ENCODE results near the gene LARP7. TPM values are rescaled to one million over a fixed set of nuclear protein-coding genes. Genes with fewer than 3 reads are reported as not detected.

LARP7 gene
- total RNA-seq, 1 experiment from 2014 or later: 39.5 TPM

DNA sequence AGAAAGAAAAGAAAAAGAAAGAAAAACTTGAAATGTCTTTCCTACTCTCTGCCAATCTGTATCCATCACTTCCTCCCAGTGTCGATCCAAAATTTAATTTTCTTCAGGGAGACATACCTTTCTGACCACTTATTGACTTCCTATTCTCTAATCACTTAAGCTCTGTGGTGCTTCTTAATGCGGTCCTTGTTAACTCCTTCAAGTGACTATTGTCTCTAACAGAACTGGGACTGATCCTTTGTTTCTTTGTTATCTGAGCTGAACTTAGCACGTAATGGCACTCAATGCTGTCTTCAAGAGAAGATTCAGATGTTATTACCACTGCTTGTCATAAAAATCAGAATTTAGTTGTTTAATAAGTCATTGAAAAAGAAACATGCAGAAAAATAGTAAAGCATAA, 31.2 kb downstream of the LARP7 start:
- H3K36me3 ChIP-seq (ENCODE audit: control insufficient read depth in 1 of 2, insufficient read depth in 2 of 2, low read length in 2 of 2): no peaks in the 10 kb centered on the region
- no TSS peak for BruUV-seq (replicated peaks)
- no peaks in the 10 kb centered on the region for H4K20me1 ChIP-seq (ENCODE audit: insufficient read depth)
- no peak overlapping the region for H3K9ac ChIP-seq (ENCODE audit: low read length)
- no peak for DNase-seq (ENCODE audit: low read depth, low spot score)
- no peak for TF ChIP-seq ZNF274 (IDR thresholded peaks at IDR 0.05; ENCODE audit: low read depth, low read length)
- no peak for TF ChIP-seq SP1 (IDR thresholded peaks at IDR 0.05; ENCODE audit: low read depth)
- TF ChIP-seq SRF (IDR thresholded peaks at IDR 0.05; ENCODE audit: low read depth): no peak
- TF ChIP-seq YY1 (IDR thresholded peaks at IDR 0.05; ENCODE audit: extremely low read depth, insufficient replicate concordance, low read depth, low read length): no peak
- TF ChIP-seq, protein P1, sequence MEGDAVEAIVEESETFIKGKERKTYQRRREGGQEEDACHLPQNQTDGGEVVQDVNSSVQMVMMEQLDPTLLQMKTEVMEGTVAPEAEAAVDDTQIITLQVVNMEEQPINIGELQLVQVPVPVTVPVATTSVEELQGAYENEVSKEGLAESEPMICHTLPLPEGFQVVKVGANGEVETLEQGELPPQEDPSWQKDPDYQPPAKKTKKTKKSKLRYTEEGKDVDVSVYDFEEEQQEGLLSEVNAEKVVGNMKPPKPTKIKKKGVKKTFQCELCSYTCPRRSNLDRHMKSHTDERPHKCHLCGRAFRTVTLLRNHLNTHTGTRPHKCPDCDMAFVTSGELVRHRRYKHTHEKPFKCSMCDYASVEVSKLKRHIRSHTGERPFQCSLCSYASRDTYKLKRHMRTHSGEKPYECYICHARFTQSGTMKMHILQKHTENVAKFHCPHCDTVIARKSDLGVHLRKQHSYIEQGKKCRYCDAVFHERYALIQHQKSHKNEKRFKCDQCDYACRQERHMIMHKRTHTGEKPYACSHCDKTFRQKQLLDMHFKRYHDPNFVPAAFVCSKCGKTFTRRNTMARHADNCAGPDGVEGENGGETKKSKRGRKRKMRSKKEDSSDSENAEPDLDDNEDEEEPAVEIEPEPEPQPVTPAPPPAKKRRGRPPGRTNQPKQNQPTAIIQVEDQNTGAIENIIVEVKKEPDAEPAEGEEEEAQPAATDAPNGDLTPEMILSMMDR (IDR thresholded peaks at IDR 0.05 in 2 of 3, conservative IDR thresholded peaks at IDR 0.05 in 1 of 3; ENCODE audit: borderline replicate concordance in 1 of 3, insufficient read depth in 1 of 3, low read depth in 2 of 3, low read length in 2 of 3): no peak
- no peak for TF ChIP-seq FOSL1 (IDR thresholded peaks at IDR 0.05; ENCODE audit: low read depth)
- TF ChIP-seq, protein P2, sequence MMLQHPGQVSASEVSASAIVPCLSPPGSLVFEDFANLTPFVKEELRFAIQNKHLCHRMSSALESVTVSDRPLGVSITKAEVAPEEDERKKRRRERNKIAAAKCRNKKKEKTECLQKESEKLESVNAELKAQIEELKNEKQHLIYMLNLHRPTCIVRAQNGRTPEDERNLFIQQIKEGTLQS (IDR thresholded peaks at IDR 0.05): no peak
- no peak for TF ChIP-seq ELF1 (IDR thresholded peaks at IDR 0.05; ENCODE audit: borderline replicate concordance, low read depth)
- H3K4me3 ChIP-seq (replicated peaks in 1 of 2; ENCODE audit: low read depth in 1 of 2, low read length in 2 of 2): no peak overlapping the region
- intact Hi-C loops (cut with micrococcal nuclease): no loop called here
- no peak overlapping the region for H3K27ac ChIP-seq (ENCODE audit: low read depth, low read length)
- POLR2A ChIA-PET: no interaction called here
- H2AFZ ChIP-seq (ENCODE audit: low read depth, low read length, poor library complexity, severe bottlenecking): no peak overlapping the region
- no peaks in the 10 kb centered on the region for H3K9me3 ChIP-seq (ENCODE audit: control insufficient read depth in 1 of 2, insufficient read depth in 1 of 2, low read depth in 1 of 2, low read length in 2 of 2)
- no peak overlapping the region for H3K4me2 ChIP-seq (ENCODE audit: low read length)
- RAD21 ChIA-PET (ENCODE audit: low non-redundant PET in 1 of 2, low total read pairs in 2 of 2, uncharacterized antibody in 2 of 2, unreplicated experiment in 2 of 2): no interaction called here
- H3K27me3 ChIP-seq (ENCODE audit: insufficient read depth, low read length): no peaks in the 10 kb centered on the region
- no peaks in the 10 kb centered on the region for H3K9me2 ChIP-seq (ENCODE audit: insufficient read depth)
- ATAC-seq: no peak
- no peaks in the 10 kb centered on the region for H3K4me1 ChIP-seq (ENCODE audit: control insufficient read depth in 1 of 2, insufficient read depth in 2 of 2, low read length in 2 of 2)
- CTCF ChIA-PET: no interaction called here
- H3K79me2 ChIP-seq (ENCODE audit: insufficient read depth, low read length): no peaks in the 10 kb centered on the region

DNA sequence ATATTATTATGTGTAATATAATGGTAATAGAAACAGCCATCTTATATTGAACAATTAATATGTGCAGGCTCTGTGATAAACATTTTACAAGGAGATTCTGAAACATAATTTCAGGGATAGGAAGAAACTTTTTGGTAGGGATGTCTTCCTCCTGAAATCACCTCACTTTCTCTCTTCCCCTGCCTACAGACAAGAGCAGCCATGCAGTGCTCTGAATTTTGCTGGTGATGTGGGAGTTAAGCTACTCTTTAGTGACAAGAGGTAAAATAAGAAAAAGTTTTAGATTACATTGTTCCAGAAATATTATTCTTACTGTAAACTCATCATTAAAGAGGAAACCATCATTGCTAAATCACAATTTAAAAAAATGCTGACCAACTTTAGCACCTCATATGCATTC, 36.1 kb downstream of the LARP7 start:
- intact Hi-C loops (cut with micrococcal nuclease): no loop called here
- TF ChIP-seq, protein P2 (IDR thresholded peaks at IDR 0.05): no peak
- TF ChIP-seq, protein P3, sequence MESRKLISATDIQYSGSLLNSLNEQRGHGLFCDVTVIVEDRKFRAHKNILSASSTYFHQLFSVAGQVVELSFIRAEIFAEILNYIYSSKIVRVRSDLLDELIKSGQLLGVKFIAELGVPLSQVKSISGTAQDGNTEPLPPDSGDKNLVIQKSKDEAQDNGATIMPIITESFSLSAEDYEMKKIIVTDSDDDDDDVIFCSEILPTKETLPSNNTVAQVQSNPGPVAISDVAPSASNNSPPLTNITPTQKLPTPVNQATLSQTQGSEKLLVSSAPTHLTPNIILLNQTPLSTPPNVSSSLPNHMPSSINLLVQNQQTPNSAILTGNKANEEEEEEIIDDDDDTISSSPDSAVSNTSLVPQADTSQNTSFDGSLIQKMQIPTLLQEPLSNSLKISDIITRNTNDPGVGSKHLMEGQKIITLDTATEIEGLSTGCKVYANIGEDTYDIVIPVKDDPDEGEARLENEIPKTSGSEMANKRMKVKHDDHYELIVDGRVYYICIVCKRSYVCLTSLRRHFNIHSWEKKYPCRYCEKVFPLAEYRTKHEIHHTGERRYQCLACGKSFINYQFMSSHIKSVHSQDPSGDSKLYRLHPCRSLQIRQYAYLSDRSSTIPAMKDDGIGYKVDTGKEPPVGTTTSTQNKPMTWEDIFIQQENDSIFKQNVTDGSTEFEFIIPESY (IDR thresholded peaks at IDR 0.05; ENCODE audit: extremely low read depth, insufficient replicate concordance, low read length): no peak
- TF ChIP-seq ZFX (IDR thresholded peaks at IDR 0.05): no peak
- no peak for TF ChIP-seq YY1 (IDR thresholded peaks at IDR 0.05; ENCODE audit: extremely low read depth, insufficient replicate concordance, low read depth, low read length)
- no peak for TF ChIP-seq EZH2 (IDR thresholded peaks at IDR 0.05)
- TF ChIP-seq SRF (IDR thresholded peaks at IDR 0.05; ENCODE audit: low read depth): no peak
- TF ChIP-seq ELF1 (IDR thresholded peaks at IDR 0.05; ENCODE audit: borderline replicate concordance, low read depth): no peak
- TF ChIP-seq JUND (IDR thresholded peaks at IDR 0.05): no peak
- TF ChIP-seq CBX3 (IDR thresholded peaks at IDR 0.05; ENCODE audit: low read depth): no peak
- TF ChIP-seq, protein P1 (IDR thresholded peaks at IDR 0.05 in 2 of 3, conservative IDR thresholded peaks at IDR 0.05 in 1 of 3; ENCODE audit: borderline replicate concordance in 1 of 3, insufficient read depth in 1 of 3, low read depth in 2 of 3, low read length in 2 of 3): no peak

More for the DNA sequence above, 36.1 kb downstream of the LARP7 start:
- Histone ChIP-seq H2AFZ (ENCODE audit: low read depth, low read length, poor library complexity, severe bottlenecking) (no peak overlapping the region), H3K4me1 (ENCODE audit: control insufficient read depth in 1 of 2, insufficient read depth in 2 of 2, low read length in 2 of 2) (no peaks in the 10 kb centered on the region), H3K36me3 (ENCODE audit: control insufficient read depth in 1 of 2, insufficient read depth in 2 of 2, low read length in 2 of 2) (no peaks in the 10 kb centered on the region), H3K79me2 (ENCODE audit: insufficient read depth, low read length) (no peaks in the 10 kb centered on the region), H3K4me2 (ENCODE audit: low read length) (no peak overlapping the region), H3K9ac (ENCODE audit: low read length) (no peak overlapping the region), H3K4me3 (replicated peaks in 1 of 2; ENCODE audit: low read depth in 1 of 2, low read length in 2 of 2) (no peak overlapping the region), H3K9me2 (ENCODE audit: insufficient read depth) (no peaks in the 10 kb centered on the region), H3K27ac (ENCODE audit: low read depth, low read length) (no peak overlapping the region), H3K9me3 (ENCODE audit: control insufficient read depth in 1 of 2, insufficient read depth in 1 of 2, low read depth in 1 of 2, low read length in 2 of 2) (no peaks in the 10 kb centered on the region), H4K20me1 (ENCODE audit: insufficient read depth) (no peaks in the 10 kb centered on the region), H3K27me3 (ENCODE audit: insufficient read depth, low read length) (no peaks in the 10 kb centered on the region)
- DNase-seq (ENCODE audit: low read depth, low spot score): no peak
- CTCF ChIA-PET: interaction anchor here (1.0 kb wide), 1 partner anchor 92 kb away, joined by 3 read pairs; no protein-coding TSS in a partner anchor
- BruUV-seq (replicated peaks): no TSS peak
- RAD21 ChIA-PET (ENCODE audit: low non-redundant PET in 1 of 2, low total read pairs in 2 of 2, uncharacterized antibody in 2 of 2, unreplicated experiment in 2 of 2): no interaction called here
- no peak for ATAC-seq
- POLR2A ChIA-PET: no interaction called here
